Tibial artery (tissue), 4 donors: Measurements from ENCODE around the gene LZTS3.
"Not testable (repeated sequence)": the region's sequence is repeated elsewhere in the genome, so short reads cannot be mapped to it uniquely, and the experiment has no call there.

ENCODE experiments used
- DNase-seq, 2 donors: peaks; one replicate each; pipeline ENCODE4 v3.0.0-alpha.2; 2019
- H3K27ac ChIP-seq, 2 donors: fragments of 200-600 bp; sonication (generic) in 1 of 2; 1 replicate in 1 of 2; 2 replicates in 1 of 2; pipeline ENCODE4 v1.5.1; 2018 to 2019; ENCODE audit warnings: mild to moderate bottlenecking in 1 of 2
- H3K27me3 ChIP-seq, 2 donors: fragments of 200-600 bp; sonication (generic) in 1 of 2; one replicate each; pipeline versions ENCODE4 v1.5.1 to v1.6.0; 2016 to 2019
- H3K36me3 ChIP-seq, 3 donors: fragments of 200-600 bp; sonication (generic) in 2 of 3; one replicate each; pipeline ENCODE4 v1.5.1; 2016 to 2019; ENCODE audit warnings: mild to moderate bottlenecking in 2 of 3
- H3K4me1 ChIP-seq, 4 donors: fragments of 200-600 bp; sonication (generic) in 2 of 4; 1 replicate in 3 of 4; 2 replicates in 1 of 4; pipeline ENCODE4 v1.5.1; 2016 to 2019
- H3K4me3 ChIP-seq, 2 donors: fragments of 200-600 bp; sonication (generic) in 1 of 2; 1 replicate in 1 of 2; 2 replicates in 1 of 2; pipeline ENCODE4 v1.5.1; 2018 to 2019; ENCODE audit warnings: mild to moderate bottlenecking in 2 of 2
- H3K9me3 ChIP-seq, 3 donors: fragments of 200-600 bp; sonication (generic) in 1 of 3; one replicate each; pipeline ENCODE4 v1.5.1; 2016 to 2019
- CTCF ChIP-seq, 2 experiments: fragments of 200-600 bp in 1 of 2; fragments of 450-650 bp in 1 of 2; IDR thresholded peaks; one replicate each; pipeline ENCODE4 v1.5.1; 2017 to 2019; ENCODE audit warnings: antibody characterized with exemption in 2 of 2, mild to moderate bottlenecking in 1 of 2, moderate library complexity in 1 of 2
- intact Hi-C: fragments of 100-400 bp; cut with DNase I; formaldehyde crosslinking; loops from one replicate; pipeline ENCODE4 v1.15.0; 2023; ENCODE audit warnings: low total_unique reads

LZTS3 gene

DNA sequence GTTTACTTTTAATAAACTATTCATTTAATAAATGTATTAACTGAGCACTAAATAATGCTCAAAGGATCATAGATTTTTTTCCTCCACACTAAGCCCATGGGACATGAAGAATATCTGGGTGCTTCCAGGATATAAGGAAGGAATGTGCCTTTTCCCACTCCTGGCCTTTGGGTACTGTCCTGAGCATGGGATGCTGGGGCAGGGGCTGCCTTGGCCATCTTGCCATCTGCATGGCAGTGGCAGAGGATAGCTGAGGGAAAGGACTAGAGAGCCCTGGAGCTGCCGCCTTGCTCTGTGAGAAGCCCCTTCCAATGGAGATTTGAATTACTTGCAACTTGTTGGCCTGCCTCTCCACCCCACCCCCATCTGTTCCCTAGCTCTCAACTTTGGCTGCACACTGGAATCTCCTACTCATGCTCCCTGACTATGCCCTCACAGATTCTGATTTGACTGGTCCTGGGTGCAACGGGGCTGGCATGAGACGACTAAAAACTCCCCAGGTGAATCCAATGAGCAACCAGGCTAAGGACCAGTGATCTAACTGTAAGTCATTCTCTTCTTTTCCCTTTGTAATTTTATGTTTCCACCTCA, 15.6 kb upstream of the LZTS3 start:
- intact Hi-C loops = no loop called here
- H3K36me3 ChIP-seq = peaks cover 34 to 58% (median 48%) of the 10 kb centered on the region in 3 donors
- DNase-seq = no peak

DNA sequence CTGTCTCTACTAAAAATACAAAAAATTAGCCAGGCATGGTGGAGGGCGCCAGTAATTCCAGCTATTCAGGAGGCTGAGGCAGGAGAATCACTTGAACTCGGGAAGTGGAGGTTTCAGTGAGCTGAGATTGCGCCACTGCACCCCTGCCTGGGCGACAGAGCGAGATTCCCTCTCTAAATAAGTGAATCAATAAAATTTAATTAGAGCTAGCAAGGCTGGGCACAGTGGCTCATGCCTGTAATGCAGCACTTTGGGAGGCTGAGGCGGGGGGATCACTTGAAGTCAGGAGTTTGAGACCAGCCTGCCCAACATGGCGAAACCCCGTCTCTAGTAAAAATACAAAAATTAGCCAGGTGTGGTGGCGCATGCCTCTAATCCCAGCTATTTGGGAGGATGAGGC, 14.5 kb upstream of the LZTS3 start:
- H3K27ac ChIP-seq, H3K4me1 ChIP-seq, DNase-seq, intact Hi-C loops, H3K4me3 ChIP-seq, H3K27me3 ChIP-seq, H3K9me3 ChIP-seq: not testable (repeated sequence)
- H3K36me3 ChIP-seq = peaks cover 23 to 48% (median 37%) of the 10 kb centered on the region in 3 donors

More for the DNA sequence above, 15.6 kb upstream of the LZTS3 start:
- Histone ChIP-seq H3K4me1 (no peaks in the 10 kb centered on the region), H3K27ac (no peak overlapping the region), H3K4me3 (no peak overlapping the region), H3K9me3 (no peaks in the 10 kb centered on the region), H3K27me3 (no peaks in the 10 kb centered on the region)
- no peak for TF ChIP-seq CTCF (IDR thresholded peaks at IDR 0.05)

- DNase-seq = no peak
- TF ChIP-seq CTCF (IDR thresholded peaks at IDR 0.05) = no peak
- Histone ChIP-seq H3K4me1 (no peaks in the 10 kb centered on the region), H3K4me3 (no peak overlapping the region), H3K9me3 (no peaks in the 10 kb centered on the region), H3K36me3 (peaks cover 0 to 10% (median 0%) of the 10 kb centered on the region in 3 donors), H3K27me3 (no peaks in the 10 kb centered on the region), H3K27ac (no peak overlapping the region)
- intact Hi-C loops = no loop called here
These were observed 10.7 kb upstream of the LZTS3 start for GRCh38 chr20:3183896-3184612.

DNA sequence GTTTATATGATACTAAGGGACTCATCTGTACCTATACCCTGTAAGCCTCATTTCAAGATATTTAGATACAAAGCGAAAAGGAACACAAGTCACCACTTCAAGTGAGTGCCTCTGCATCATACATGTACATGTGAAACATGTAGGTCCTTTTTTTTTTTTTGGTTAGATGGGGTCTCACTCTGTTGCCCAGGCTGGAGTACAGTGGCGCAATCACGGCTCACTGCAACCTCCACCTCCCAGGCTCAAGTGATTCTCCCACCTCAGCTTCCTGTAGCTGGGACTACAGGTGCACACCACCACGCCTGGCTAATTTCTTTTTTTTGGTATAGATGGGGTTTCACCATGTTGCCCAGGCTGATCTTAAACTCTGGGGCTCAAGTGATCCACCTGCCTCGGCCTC, 9.1 kb upstream of the LZTS3 start:
- H3K4me1 ChIP-seq, DNase-seq, H3K4me3 ChIP-seq, intact Hi-C loops, H3K27me3 ChIP-seq, H3K27ac ChIP-seq, H3K36me3 ChIP-seq, H3K9me3 ChIP-seq: not testable (repeated sequence)

DNA sequence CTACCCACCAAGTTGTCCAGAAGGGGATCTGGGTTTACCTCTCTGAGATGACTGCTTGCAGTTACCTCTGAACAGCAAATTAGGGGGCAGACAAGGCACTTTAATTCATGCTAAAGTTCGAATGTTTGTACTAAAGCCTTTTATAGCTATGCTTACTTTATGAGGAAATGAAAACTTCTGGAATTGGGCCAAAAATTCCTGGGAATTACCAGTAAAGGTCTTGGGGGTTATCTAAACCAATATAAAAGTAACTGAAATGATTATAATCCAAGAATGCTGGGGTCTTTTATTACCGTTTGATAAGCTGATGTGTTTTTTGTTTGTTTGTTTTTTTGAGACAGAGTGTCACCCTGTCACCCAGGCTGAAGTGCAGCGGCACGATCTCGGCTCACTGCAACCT, 7.9 kb upstream of the LZTS3 start:
- intact Hi-C loops = no loop called here
- Histone ChIP-seq H3K4me3 (no peak overlapping the region), H3K4me1 (no peaks in the 10 kb centered on the region), H3K36me3 (no peaks in the 10 kb centered on the region), H3K27ac (no peak overlapping the region), H3K9me3 (no peaks in the 10 kb centered on the region), H3K27me3 (no peaks in the 10 kb centered on the region)
- TF ChIP-seq CTCF (IDR thresholded peaks at IDR 0.05) = no peak
- no peak for DNase-seq

GRCh38 chr20:3180319-3180718, 7.0 kb upstream of the LZTS3 start:
- no peaks in the 10 kb centered on the region for H3K27me3 ChIP-seq
- intact Hi-C loops = no loop called here
- H3K36me3 ChIP-seq = no peaks in the 10 kb centered on the region
- TF ChIP-seq CTCF (IDR thresholded peaks at IDR 0.05) = no peak
- DNase-seq = no peak
- H3K4me3 ChIP-seq = no peak overlapping the region
- no peak overlapping the region for H3K27ac ChIP-seq
- H3K4me1 ChIP-seq = peaks cover 0 to 2% (median 0%) of the 10 kb centered on the region in 4 donors
- H3K9me3 ChIP-seq = no peaks in the 10 kb centered on the region
